Measurements from ENCODE around the gene NRG2.

Gene NRG2

GRCh38 chr5:139968547-139969261 is 74.4 kb downstream of the NRG2 start:
- DNase-seq (ENCODE audit: low read depth in 2 of 2) = peak; percentile 67 to 72

- DNase-seq (ENCODE audit: low read depth in 2 of 2) = no peak
Observed at GRCh38 chr5:139967353-139967752, 75.7 kb downstream of the NRG2 start.

- no peak for DNase-seq (ENCODE audit: low read depth in 2 of 2)
Observed at GRCh38 chr5:139966856-139967255, 76.2 kb downstream of the NRG2 start.

- no peak for DNase-seq (ENCODE audit: low read depth in 2 of 2)
Observed at GRCh38 chr5:139964994-139965565, 78.0 kb downstream of the NRG2 start.

- DNase-seq (ENCODE audit: low read depth in 2 of 2) = no peak
Observed at GRCh38 chr5:139964266-139964993, 78.7 kb downstream of the NRG2 start.

GRCh38 chr5:139962445-139962844 is 80.7 kb downstream of the NRG2 start:
- no peak for DNase-seq (ENCODE audit: low read depth in 2 of 2)

- DNase-seq (ENCODE audit: low read depth in 2 of 2) = no peak
Observed at GRCh38 chr5:139961435-139962157, 81.5 kb downstream of the NRG2 start.

- no peak for DNase-seq (ENCODE audit: low read depth in 2 of 2)
Observed at GRCh38 chr5:139960723-139961383, 82.2 kb downstream of the NRG2 start.

GRCh38 chr5:139958432-139959148 is 84.5 kb downstream of the NRG2 start:
- DNase-seq (ENCODE audit: low read depth in 2 of 2) = no peak

GRCh38 chr5:139956342-139956741 is 86.8 kb downstream of the NRG2 start:
- no peak for DNase-seq (ENCODE audit: low read depth in 2 of 2)

GRCh38 chr5:139955616-139956273 is 87.4 kb downstream of the NRG2 start:
- DNase-seq (ENCODE audit: low read depth in 2 of 2) = no peak

- no peak for DNase-seq (ENCODE audit: low read depth in 2 of 2)
Observed at GRCh38 chr5:139955053-139955605, 88.0 kb downstream of the NRG2 start.

GRCh38 chr5:139954462-139954861 is 88.6 kb downstream of the NRG2 start:
- no peak for DNase-seq (ENCODE audit: low read depth in 2 of 2)

- DNase-seq (ENCODE audit: low read depth in 2 of 2) = no peak
Observed at GRCh38 chr5:139954022-139954421, 89.1 kb downstream of the NRG2 start.

GRCh38 chr5:139952574-139952973 is 90.5 kb downstream of the NRG2 start:
- DNase-seq (ENCODE audit: low read depth in 2 of 2) = no peak

GRCh38 chr5:139951983-139952382 is 91.1 kb downstream of the NRG2 start:
- no peak for DNase-seq (ENCODE audit: low read depth in 2 of 2)

GRCh38 chr5:139951296-139951924 is 91.7 kb downstream of the NRG2 start:
- DNase-seq (ENCODE audit: low read depth in 2 of 2) = no peak

GRCh38 chr5:139950436-139950835 is 92.7 kb downstream of the NRG2 start:
- DNase-seq (ENCODE audit: low read depth in 2 of 2) = no peak

- DNase-seq (ENCODE audit: low read depth in 2 of 2) = no peak
Observed at GRCh38 chr5:139949710-139950109, 93.4 kb downstream of the NRG2 start.

- no peak for DNase-seq (ENCODE audit: low read depth in 2 of 2)
Observed at GRCh38 chr5:139947727-139948126, 95.4 kb downstream of the NRG2 start.

Measured in stimulated activated CD8-positive, alpha-beta memory T cell treated with anti-CD3 and anti-CD28 coated beads, Interleukin-15, amount 100 ng/mL, for 4 hours (primary cell).